ENCODE measurements around the gene IRAG1.
"Not testable (repeated sequence)": the region's sequence is repeated elsewhere in the genome, so short reads cannot be mapped to it uniquely, and the experiment has no call there.

Gene IRAG1

GRCh38 chr11:10699072-10699471 lies 5.5 kb upstream of the IRAG1 start:
- no peak for DNase-seq

DNA sequence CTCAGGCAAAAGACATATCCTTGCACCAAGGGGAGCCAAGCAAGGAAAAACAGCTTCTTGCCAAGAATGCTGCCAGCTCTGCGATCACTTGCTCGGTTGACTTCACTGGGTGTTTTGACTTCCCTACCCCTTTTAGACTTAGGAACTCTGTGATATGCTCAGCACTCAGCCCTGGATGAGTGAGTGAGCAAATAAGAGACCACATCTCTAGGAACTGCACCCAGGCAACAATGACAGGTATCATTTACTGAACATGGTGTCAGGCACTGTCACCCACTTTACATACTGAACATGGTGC lies 3.7 kb upstream of the IRAG1 start:
- no peak for DNase-seq

DNA sequence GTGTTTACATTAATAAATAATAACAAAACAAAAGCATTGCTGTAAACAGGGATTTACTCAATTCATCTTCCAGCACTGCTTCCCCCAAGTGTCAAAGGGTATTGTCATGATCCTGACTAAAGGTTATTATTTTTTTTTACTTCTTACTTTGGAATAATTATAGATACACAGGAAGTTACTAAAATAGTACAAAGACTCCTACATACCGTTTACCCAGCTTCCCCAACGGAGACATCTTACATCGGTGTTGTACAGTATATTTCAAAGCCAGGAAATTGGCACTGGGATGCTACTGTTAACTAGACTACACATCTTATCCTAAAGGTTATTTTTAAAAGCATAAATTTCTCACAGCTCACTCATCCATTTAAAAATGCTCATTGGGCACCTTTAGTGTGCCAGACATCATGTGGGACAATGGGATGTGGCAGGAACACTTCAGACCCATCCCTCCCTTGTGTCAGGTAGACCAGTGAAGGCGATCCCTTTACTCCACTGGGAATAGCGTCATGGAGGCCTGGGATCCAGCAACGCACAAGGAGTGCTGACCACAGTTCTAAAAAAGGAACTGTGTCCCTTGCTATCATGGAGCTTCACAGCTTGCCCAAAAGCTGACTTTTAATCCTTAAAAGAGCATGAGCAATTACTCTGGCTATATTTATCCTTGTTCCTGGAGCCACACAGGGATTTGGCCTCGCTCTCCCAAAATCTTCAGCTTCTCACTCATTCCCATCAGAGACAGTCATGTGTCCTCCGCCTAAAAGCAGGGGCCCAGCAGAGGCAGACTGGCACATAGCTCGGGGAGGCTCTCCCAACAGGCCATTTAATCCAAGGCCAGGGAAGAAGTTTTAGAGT lies 3.1 kb upstream of the IRAG1 start:
- DNase-seq, result no peak

GRCh38 chr11:10695833-10696232 lies 2.3 kb upstream of the IRAG1 start:
- DNase-seq, result no peak

DNA sequence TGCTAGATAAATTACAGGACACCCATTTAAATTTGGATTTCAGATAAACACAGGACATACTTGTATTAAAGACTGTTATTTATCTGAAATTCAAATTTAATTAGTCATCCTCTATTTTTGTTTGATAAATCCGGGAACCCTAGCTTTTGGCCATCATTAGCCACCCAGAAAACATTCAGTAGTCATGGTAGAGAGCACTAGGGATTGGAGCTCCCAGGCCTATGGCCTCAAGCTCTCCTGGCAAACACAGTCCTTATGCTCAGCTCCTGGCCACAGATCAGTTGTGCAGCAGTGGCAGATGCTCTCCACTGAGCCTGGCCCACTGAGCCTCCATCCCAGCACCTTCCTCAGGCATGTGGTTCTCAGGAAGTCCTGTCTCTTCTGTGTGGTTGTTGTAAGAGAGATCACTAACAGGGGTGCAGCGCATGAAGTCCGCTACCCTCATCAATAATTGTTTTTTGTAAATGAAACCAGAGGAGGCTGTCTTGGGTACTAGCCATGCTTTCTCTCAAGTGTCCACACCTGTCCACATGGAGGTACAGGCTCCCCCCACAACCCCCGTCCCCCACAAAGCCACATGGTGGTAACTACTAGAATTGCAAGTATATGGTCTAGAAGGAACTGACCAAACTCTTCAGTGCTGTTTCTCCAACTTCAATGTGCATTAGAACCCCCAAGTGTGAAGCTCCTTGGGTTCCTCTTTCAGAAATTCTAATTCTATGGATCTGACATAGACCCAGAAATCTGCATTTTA lies 1.1 kb upstream of the IRAG1 start:
- DNase-seq, result no peak

DNA sequence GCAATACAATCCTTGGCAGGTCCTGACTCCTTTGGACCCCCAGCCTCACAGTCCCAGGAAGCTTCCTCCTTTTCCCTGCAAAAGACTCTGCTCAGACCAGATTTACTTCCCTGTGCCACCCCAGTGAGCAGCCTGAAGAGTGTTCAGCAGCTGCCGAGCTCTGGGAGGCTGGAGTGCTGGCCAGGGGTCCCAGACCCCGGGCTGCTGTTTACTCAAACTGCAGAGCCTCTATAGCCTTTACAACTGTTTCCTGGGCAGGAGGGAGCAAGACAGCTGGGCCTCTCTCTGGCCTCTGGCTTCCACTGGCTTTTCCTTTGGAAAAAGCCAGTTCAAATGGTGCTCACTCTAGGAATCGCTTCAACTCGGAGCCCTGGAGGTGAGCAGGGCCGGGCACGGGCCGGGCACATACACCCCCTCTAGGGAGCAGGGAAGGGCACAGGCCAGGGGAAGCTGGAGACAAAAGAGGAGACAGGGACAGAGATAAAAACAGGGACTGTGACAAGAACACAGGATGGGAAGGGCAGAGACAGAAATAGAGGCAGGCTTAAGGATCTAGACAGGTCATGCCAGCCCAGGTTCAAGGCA lies 932 bp downstream of the IRAG1 start:
- no peak for DNase-seq

- DNase-seq, result no peak
Measured at GRCh38 chr11:10688401-10688800, 5.2 kb downstream of the IRAG1 start.

DNA sequence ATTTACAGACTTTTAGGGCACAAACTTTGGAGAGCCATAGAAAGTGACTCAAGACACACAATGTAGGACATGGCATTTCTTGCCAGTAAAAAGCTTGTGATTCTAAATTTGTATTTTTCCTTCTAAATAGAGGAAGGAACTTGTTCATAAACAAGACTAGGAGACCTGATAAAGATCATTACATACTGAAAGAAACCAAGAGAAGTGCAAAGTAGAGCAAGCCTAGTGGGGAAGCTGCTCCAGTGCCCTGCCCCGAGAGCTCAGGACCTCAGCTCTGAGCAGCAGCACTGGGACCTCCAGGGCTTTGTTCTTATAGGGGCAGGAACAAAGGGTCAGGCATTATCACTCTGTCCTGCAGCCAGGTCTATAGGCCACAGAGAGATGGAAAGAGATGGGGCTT lies 7.2 kb downstream of the IRAG1 start:
- no peak for DNase-seq

DNA sequence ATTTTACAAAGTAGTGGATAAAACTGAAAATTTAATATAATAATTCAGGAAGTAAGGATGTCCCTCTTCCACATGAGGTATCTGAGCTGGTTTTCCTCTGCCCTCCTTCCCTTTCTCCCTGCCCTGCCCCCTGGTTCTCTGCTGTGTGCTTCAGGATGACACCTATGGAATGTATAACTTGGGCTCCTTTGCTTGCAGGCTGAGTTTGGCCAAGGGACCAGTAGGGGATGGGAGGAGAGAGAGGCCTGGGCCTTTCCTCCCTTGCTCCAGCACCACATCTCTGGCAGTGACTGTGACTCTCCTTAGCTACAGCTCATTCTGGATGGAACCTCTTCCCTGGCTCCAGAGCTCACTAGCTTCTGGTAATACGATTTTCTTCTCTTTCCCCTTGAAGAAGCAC lies 10.1 kb downstream of the IRAG1 start:
- DNase-seq, result no peak

DNA sequence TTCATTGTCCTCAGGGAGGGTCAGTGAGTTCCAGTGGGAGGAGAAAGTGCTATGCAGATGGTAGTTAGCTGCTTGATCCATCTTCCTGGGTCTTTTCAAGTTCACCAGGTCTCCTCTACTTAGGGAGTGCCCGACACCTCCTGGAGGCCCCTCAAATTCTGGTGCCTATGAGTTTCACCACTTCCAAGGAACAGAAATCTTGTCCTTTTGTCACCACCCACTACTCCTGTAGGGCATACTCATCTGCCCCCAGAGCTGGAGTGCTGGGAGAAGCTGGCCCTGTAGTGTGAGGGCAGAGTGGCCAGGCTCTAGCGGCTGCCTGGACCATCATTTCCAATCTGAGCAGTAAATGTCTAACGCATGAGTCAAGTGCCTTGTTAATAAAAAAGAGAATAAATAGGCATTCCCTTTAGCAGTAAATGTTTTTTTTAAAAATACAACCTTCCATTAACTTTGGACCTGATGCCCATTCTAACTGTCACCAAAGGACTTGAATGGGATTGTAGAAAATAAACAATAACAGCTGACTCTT lies 12.5 kb downstream of the IRAG1 start:
- DNase-seq, result no peak

GRCh38 chr11:10680279-10680678 lies 13.3 kb downstream of the IRAG1 start:
- DNase-seq, result not testable (repeated sequence)

- DNase-seq, result no peak
Measured at GRCh38 chr11:10679644-10680043, 13.9 kb downstream of the IRAG1 start.

- no peak for DNase-seq
Measured at GRCh38 chr11:10678101-10678500, 15.5 kb downstream of the IRAG1 start.

- no peak for DNase-seq
Measured at GRCh38 chr11:10676919-10677318, 16.6 kb downstream of the IRAG1 start.

GRCh38 chr11:10674911-10675440 lies 18.6 kb downstream of the IRAG1 start:
- no peak for DNase-seq

DNA sequence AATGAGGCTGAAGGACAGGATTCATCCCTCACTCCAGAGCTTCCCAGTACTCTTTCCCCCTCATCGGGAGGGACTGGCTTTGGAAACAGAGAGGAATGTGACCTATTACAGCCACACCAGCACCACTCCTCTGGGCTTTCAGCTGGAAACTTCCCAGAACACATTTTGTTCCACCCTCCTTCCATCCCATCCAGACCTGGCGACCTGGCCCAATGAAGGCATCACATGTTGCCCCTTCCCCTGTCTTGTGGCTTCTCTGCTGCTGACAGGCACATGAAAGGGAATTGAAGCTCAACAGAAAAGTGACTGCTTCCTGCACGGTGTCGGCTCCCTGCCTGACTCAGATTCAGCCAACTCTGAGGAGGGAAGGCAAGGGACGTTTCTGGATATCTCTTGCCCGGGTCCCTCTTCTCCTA lies 19.1 kb downstream of the IRAG1 start:
- DNase-seq, result no peak

GRCh38 chr11:10673501-10674062 lies 20.0 kb downstream of the IRAG1 start:
- DNase-seq, result no peak

DNA sequence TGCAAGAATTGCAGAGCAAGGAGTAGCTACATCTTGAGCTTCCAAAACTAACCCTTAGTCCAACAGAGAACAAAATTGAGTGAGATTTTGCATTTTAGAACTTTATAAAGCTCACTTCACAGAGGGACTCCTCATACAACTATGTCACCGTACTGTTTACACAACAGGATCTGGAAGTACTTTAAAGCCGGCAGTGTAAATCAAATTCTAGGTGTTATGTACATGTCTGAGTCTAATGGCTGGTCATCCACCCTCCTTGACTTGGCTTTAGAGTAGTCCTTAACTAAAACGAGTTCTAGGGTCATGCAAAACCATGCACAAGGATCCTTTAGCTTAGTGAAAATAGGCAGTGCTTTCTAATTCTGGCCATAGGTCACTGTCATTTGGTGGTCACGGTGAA lies 23.5 kb downstream of the IRAG1 start:
- no peak for DNase-seq

GRCh38 chr11:10669258-10670033 lies 24.1 kb downstream of the IRAG1 start:
- DNase-seq, result no peak

- no peak for DNase-seq
Measured at GRCh38 chr11:10667521-10667885, 26.1 kb downstream of the IRAG1 start.

GRCh38 chr11:10666556-10667520 lies 26.7 kb downstream of the IRAG1 start:
- no peak for DNase-seq

Data from activated T-cell treated with anti-CD3 and anti-CD28 coated beads, Interleukin-2, amount 50 U/mL, for 1 hour (primary cell).